Neural progenitor cell (in vitro differentiated cells): ENCODE data around the gene PRRX2. TPM values are rescaled to one million over a fixed set of nuclear protein-coding genes. Genes with fewer than 3 reads are reported as not detected.

ENCODE experiments used
- DNase-seq: peaks from one replicate; pipeline ENCODE4 v3.0.0-alpha.2; 2016; ENCODE audit warnings: low spot score
- H2AFZ ChIP-seq: fragments of 200-600 bp; sonication (generic); replicated peaks from 2 replicates; pipeline ENCODE4 v1.6.1; 2016; ENCODE audit warnings: antibody characterized with exemption
- H3F3A ChIP-seq: fragments of 200-600 bp; sonication (generic); 2 replicates; pipeline ENCODE4 v1.6.1; 2016; ENCODE audit warnings: antibody characterized with exemption, low read depth
- H3K27ac ChIP-seq: fragments of 200-600 bp; sonication (generic); 2 replicates; pipeline ENCODE4 v1.5.1; 2016; ENCODE audit warnings: mild to moderate bottlenecking
- H3K27me3 ChIP-seq: fragments of 200-600 bp; sonication (generic); 2 replicates; pipeline ENCODE4 v1.6.1; 2016; ENCODE audit warnings: mild to moderate bottlenecking, moderate library complexity
- H3K36me3 ChIP-seq: fragments of 200-600 bp; sonication (generic); 2 replicates; pipeline ENCODE4 v1.5.1; 2016
- H3K4me1 ChIP-seq: fragments of 200-600 bp; sonication (generic); 2 replicates; pipeline ENCODE4 v1.6.1; 2016; ENCODE audit warnings: mixed run types
- H3K4me2 ChIP-seq: fragments of 200-600 bp; sonication (generic); 2 replicates; pipeline ENCODE4 v1.6.1; 2016
- H3K4me3 ChIP-seq: fragments of 200-600 bp; sonication (generic); 2 replicates; pipeline ENCODE4 v1.5.1; 2016
- H3K79me2 ChIP-seq: fragments of 200-600 bp; sonication (generic); 2 replicates; pipeline ENCODE4 v1.6.1; 2016; ENCODE audit warnings: low read depth
- H3K9ac ChIP-seq: fragments of 200-600 bp; sonication (generic); 2 replicates; pipeline ENCODE4 v1.6.1; 2016
- H3K9me3 ChIP-seq: fragments of 200-600 bp; sonication (generic); 2 replicates; pipeline ENCODE4 v1.5.1; 2016; ENCODE audit warnings: low read depth
- H4K20me1 ChIP-seq: fragments of 200-600 bp; sonication (generic); 2 replicates; pipeline ENCODE4 v1.6.1; 2016; ENCODE audit warnings: low read depth
- H3K27ac Mint-ChIP-seq: 3 replicates; pipeline ENCODE4 v1.8.0; 2021; ENCODE audit warnings: mixed read lengths
- H3K27me3 Mint-ChIP-seq: 2 replicates; pipeline ENCODE4 v1.8.0; 2022; ENCODE audit warnings: low read depth, mild to moderate bottlenecking, inconsistent platforms, moderate library complexity, mixed read lengths; ENCODE audit not compliant: insufficient read depth
- H3K36me3 Mint-ChIP-seq: 3 replicates; pipeline ENCODE4 v1.8.0; 2021; ENCODE audit warnings: mixed read lengths
- H3K4me1 Mint-ChIP-seq: 3 replicates; pipeline ENCODE4 v1.8.0; 2021; ENCODE audit warnings: mixed read lengths
- H3K4me3 Mint-ChIP-seq: 3 replicates; pipeline ENCODE4 v1.8.0; 2021; ENCODE audit warnings: mild to moderate bottlenecking, moderate library complexity, mixed read lengths
- H3K9me3 Mint-ChIP-seq: 3 replicates; pipeline ENCODE4 v1.8.0; 2020; ENCODE audit warnings: mixed read lengths
- EZH2 ChIP-seq: fragments of 200-600 bp; sonication (generic); IDR thresholded peaks from 2 replicates; pipeline ENCODE4 v1.6.1; 2017; ENCODE audit warnings: antibody characterized with exemption, mild to moderate bottlenecking, moderate library complexity
- EZH2phosphoT487 ChIP-seq: fragments of 200-600 bp; sonication (generic); IDR thresholded peaks from 2 replicates; pipeline ENCODE4 v1.6.1; 2017; ENCODE audit warnings: antibody characterized with exemption
- total RNA-seq: library from RNA; depleted of rRNA; stranded (reverse); fragments of >200 nt; gene quantifications from 2 replicates; pipeline ENCODE4 v1.2.3, GENCODE V29; 2015; ENCODE audit warnings: low replicate concordance
- TF ChIP-seq, protein P1 (sequence below): fragments of 200-600 bp; sonication (generic); IDR thresholded peaks from 2 replicates; pipeline ENCODE4 v1.5.1; 2017; ENCODE audit warnings: antibody characterized with exemption, mild to moderate bottlenecking

PRRX2 gene
- total RNA-seq, 1 donor from 2014 or later, result 1.5 TPM

DNA sequence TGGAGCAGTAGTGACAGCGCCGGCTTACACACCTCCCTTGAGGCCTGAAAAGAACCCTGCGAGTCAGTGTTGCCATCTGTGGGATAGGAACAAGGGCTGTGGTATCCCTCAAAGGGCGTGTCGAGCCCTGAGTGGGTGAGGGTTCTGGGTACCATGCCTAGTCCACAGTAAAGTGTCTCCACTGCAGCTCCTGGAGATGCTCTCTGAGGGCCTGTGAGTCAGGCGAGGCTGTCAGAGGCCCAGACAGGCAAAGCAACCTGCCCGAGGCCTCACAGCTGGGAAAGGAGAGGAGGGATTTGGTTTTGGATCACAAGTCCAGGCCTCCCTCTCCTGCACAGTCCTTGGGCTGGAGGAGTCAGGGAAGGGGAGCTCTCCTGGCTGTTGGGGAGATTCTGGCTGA, 6.1 kb downstream of the PRRX2 start:
- Mint-ChIP-seq H3K4me3 (no peak overlapping the region), H3K36me3 (no peaks in the 10 kb centered on the region), H3K27me3 (peaks cover 21% of the 10 kb centered on the region), H3K4me1 (peaks cover 10% of the 10 kb centered on the region), H3K27ac (no peak overlapping the region), H3K9me3 (no peaks in the 10 kb centered on the region)
- TF ChIP-seq, protein P1, sequence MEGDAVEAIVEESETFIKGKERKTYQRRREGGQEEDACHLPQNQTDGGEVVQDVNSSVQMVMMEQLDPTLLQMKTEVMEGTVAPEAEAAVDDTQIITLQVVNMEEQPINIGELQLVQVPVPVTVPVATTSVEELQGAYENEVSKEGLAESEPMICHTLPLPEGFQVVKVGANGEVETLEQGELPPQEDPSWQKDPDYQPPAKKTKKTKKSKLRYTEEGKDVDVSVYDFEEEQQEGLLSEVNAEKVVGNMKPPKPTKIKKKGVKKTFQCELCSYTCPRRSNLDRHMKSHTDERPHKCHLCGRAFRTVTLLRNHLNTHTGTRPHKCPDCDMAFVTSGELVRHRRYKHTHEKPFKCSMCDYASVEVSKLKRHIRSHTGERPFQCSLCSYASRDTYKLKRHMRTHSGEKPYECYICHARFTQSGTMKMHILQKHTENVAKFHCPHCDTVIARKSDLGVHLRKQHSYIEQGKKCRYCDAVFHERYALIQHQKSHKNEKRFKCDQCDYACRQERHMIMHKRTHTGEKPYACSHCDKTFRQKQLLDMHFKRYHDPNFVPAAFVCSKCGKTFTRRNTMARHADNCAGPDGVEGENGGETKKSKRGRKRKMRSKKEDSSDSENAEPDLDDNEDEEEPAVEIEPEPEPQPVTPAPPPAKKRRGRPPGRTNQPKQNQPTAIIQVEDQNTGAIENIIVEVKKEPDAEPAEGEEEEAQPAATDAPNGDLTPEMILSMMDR, result no peak
- TF ChIP-seq EZH2 (no peak), EZH2phosphoT487 (no peak)
- Histone ChIP-seq H3K27ac (no peak overlapping the region), H3K4me3 (no peak overlapping the region), H3K27me3 (peaks cover 12% of the 10 kb centered on the region), H3K79me2 (no peaks in the 10 kb centered on the region), H3K4me2 (no peak overlapping the region), H3F3A (peaks cover 8% of the 10 kb centered on the region), H3K36me3 (no peaks in the 10 kb centered on the region), H3K4me1 (peaks cover 9% of the 10 kb centered on the region), H2AFZ (no peak overlapping the region), H4K20me1 (no peaks in the 10 kb centered on the region), H3K9me3 (no peaks in the 10 kb centered on the region), H3K9ac (no peak overlapping the region)
- no peak for DNase-seq

DNA sequence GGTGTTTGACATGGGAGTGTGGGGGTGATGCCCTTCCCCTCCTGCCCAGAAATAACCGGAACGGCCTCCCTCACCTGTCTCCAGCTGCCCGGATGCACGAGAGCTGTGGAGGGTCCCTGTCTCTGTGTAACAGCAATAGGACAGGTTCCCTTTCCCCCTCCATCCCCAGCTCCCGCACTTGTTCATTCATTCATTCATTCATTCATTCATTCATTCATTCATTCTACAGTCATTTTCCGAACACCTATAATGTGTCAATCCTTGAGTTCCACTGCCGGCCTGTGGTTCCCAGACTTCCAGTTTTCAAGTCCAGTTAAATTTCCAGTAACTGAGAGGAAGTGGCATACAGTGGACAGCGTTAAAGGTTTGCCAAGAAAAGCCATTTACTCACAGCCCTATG, 7.3 kb downstream of the PRRX2 start:
- Mint-ChIP-seq H3K4me1 (peaks cover 20% of the 10 kb centered on the region), H3K9me3 (no peaks in the 10 kb centered on the region), H3K36me3 (no peaks in the 10 kb centered on the region), H3K4me3 (peak overlapping the region; percentile 42), H3K27me3 (peaks cover 24% of the 10 kb centered on the region), H3K27ac (no peak overlapping the region)
- no peak for TF ChIP-seq EZH2
- TF ChIP-seq EZH2phosphoT487, result no peak
- TF ChIP-seq, protein P1, result no peak
- no peaks in the 10 kb centered on the region for H3F3A ChIP-seq
- no peak for DNase-seq
- no peak overlapping the region for H3K4me2 ChIP-seq
- H2AFZ ChIP-seq, result no peak overlapping the region
- H3K27me3 ChIP-seq, result peaks cover under 1% of the 10 kb centered on the region
- H3K27ac ChIP-seq, result no peak overlapping the region
- H3K36me3 ChIP-seq, result no peaks in the 10 kb centered on the region
- no peaks in the 10 kb centered on the region for H3K9me3 ChIP-seq
- no peaks in the 10 kb centered on the region for H3K79me2 ChIP-seq
- H3K4me3 ChIP-seq, result no peak overlapping the region
- peaks cover 7% of the 10 kb centered on the region for H3K4me1 ChIP-seq
- no peaks in the 10 kb centered on the region for H4K20me1 ChIP-seq
- no peak overlapping the region for H3K9ac ChIP-seq

DNA sequence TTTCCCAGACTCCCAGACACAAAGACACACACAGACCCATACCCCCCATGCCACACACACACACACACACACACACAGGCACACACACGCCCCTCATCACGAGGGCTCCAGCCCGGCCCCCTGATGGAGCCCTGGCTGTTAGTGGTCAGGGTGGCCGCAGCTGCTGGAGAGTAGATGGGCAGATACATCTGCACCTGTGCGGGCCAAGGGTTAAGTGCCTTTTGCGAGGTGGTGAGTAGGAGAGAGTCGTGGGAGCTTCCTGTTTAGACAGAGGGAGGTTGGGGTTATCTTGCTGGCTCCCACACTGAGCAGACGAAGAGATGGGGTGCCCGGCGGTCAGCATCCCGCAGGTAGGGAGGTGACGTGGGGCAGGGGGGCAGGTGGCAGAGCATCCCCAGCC, 8.2 kb downstream of the PRRX2 start:
- Mint-ChIP-seq H3K27me3 (peaks cover 20% of the 10 kb centered on the region), H3K36me3 (no peaks in the 10 kb centered on the region), H3K4me1 (peaks cover 26% of the 10 kb centered on the region), H3K27ac (peak overlapping the region; percentile 47), H3K4me3 (no peak overlapping the region), H3K9me3 (no peaks in the 10 kb centered on the region)
- no peaks in the 10 kb centered on the region for H3F3A ChIP-seq
- H3K4me2 ChIP-seq, result no peak overlapping the region
- H4K20me1 ChIP-seq, result no peaks in the 10 kb centered on the region
- no peak overlapping the region for H3K4me3 ChIP-seq
- no peaks in the 10 kb centered on the region for H3K79me2 ChIP-seq
- TF ChIP-seq, protein P1, result no peak
- no peak for TF ChIP-seq EZH2
- no peak for TF ChIP-seq EZH2phosphoT487
- H3K36me3 ChIP-seq, result no peaks in the 10 kb centered on the region
- H3K27ac ChIP-seq, result no peak overlapping the region
- H3K27me3 ChIP-seq, result no peaks in the 10 kb centered on the region
- DNase-seq, result no peak
- no peak overlapping the region for H2AFZ ChIP-seq
- H3K4me1 ChIP-seq, result peaks cover 7% of the 10 kb centered on the region
- no peaks in the 10 kb centered on the region for H3K9me3 ChIP-seq
- H3K9ac ChIP-seq, result no peak overlapping the region
